ENCODE results near the gene AAK1.
"Not testable (repeated sequence)": the region's sequence is repeated elsewhere in the genome, so short reads cannot be mapped to it uniquely, and the experiment has no call there.

Gene AAK1

DNA sequence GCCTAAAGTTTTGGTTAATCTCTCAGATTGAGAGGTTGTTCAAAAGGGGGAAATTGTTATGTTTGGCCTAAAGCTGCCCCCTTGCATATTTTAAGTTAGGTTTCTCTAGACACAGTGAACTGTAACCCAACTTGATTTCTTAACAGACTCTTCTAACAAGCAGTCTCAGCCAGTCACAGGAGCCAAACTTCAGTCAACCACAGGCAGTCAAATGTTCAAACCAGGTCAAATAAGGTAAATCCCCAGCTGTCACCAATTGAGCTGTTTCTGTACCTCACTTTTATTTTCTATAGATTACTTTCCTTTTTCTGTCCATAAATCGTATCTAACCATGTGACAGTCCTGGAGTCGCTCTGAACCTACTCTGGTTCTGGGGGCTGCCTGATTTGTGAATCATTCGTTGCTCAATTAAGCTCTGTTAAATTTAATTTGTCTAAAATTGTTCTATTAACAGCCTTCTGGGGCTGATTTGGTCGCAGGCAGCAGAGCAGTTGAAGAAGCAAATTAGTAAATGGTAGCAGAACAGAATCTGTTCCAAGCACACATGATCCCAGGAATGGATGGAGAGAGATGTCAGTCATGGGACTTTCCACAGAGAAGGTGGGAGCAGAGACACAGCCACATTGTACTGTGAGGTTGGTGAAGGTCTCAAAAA is 189.9 kb downstream of the AAK1 start:
- no peaks in the 10 kb centered on the region for H3K36me3 Mint-ChIP-seq (ENCODE audit: low read depth)
- no peak overlapping the region for H3K4me3 Mint-ChIP-seq
- peak; percentile 30 for DNase-seq (ENCODE audit: low spot score)
- H3K9me3 Mint-ChIP-seq, result no peaks in the 10 kb centered on the region
- no peaks in the 10 kb centered on the region for H3K27me3 Mint-ChIP-seq (ENCODE audit: low read depth)
- no peak overlapping the region for H3K27ac Mint-ChIP-seq
- peaks cover 12% of the 10 kb centered on the region for H3K4me1 Mint-ChIP-seq (ENCODE audit: low read depth)

DNA sequence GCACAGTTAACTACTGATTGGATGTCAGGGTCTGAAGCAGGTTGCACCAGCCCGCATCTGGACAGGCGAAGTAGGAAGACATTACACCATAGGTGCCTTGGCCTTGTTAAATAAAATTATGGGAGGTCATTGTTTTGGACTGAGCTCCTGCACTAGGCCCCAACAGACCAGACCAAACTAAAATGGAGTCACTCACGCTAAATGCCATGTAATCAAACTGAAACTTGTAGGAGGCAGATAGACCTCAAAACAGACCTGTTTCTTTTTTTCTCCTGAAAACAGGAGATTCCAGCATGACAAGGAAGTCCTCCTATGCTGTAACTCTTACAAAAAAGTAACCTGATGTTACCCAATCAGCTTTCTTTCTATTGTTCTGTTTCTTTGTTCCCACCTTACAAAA is 190.9 kb downstream of the AAK1 start:
- Mint-ChIP-seq H3K4me3 (no peak overlapping the region), H3K9me3 (no peaks in the 10 kb centered on the region), H3K36me3 (ENCODE audit: low read depth) (no peaks in the 10 kb centered on the region), H3K27ac (no peak overlapping the region), H3K4me1 (ENCODE audit: low read depth) (peaks cover 12% of the 10 kb centered on the region), H3K27me3 (ENCODE audit: low read depth) (no peaks in the 10 kb centered on the region)
- DNase-seq (ENCODE audit: low spot score), result no peak

DNA sequence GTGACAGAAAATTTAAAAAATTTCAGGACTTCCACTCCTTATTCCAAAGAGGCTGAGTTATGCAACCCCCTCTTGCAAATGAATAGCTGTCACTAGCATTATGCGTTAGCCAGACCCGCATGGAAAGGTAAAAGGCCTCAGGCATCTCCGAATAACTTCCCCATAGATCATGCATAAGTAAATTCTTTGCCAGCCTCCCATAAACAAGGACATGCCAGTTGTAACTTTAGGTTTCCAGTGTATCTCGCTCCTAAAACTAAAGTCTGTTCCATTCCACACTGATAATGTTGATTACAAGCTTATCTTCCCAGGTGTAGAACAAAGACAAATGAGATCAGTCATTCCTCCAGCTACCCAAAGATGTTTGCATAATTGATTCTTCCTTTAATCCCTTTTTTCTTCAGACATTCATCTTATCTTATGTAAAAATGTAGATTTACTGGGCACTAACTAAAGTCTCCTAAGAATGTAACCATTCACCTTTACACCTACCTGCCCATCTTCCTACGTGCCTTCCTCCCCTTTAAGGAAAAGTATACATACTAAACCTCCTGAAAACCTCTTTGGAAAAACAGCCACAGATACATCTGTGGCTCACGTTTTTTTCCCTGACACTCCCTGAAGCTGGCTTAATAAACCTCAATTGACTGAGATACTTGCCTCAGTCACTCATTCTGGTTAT is 192.7 kb downstream of the AAK1 start:
- DNase-seq (ENCODE audit: low spot score), result no peak
- peaks cover 12% of the 10 kb centered on the region for H3K4me1 Mint-ChIP-seq (ENCODE audit: low read depth)
- H3K36me3 Mint-ChIP-seq (ENCODE audit: low read depth), result no peaks in the 10 kb centered on the region
- H3K4me3 Mint-ChIP-seq, result no peak overlapping the region
- H3K27me3 Mint-ChIP-seq (ENCODE audit: low read depth), result no peaks in the 10 kb centered on the region
- no peak overlapping the region for H3K27ac Mint-ChIP-seq
- H3K9me3 Mint-ChIP-seq, result no peaks in the 10 kb centered on the region

DNA sequence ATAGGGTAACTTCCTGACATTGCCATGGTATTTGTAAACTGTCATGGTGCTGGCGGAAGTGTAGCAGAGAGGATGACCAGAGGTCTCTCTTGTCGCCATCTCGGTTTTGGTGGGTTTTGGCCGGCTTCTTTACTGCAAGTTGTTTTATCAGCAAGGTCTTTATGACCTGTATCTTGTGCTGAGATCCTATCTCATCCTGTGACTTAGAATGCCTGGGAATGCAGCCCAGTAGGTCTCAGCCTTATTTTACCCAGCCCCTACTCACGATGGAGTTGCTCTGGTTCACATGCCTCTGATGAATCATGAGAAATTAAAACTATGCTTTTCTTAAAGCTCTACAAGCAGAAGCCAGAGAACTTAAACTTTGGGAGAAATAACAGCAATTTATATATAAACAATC is 193.6 kb downstream of the AAK1 start:
- Mint-ChIP-seq H3K4me1 (ENCODE audit: low read depth) (peaks cover 12% of the 10 kb centered on the region), H3K9me3 (no peaks in the 10 kb centered on the region), H3K4me3 (no peak overlapping the region), H3K36me3 (ENCODE audit: low read depth) (no peaks in the 10 kb centered on the region), H3K27me3 (ENCODE audit: low read depth) (no peaks in the 10 kb centered on the region), H3K27ac (no peak overlapping the region)
- no peak for DNase-seq (ENCODE audit: low spot score)

DNA sequence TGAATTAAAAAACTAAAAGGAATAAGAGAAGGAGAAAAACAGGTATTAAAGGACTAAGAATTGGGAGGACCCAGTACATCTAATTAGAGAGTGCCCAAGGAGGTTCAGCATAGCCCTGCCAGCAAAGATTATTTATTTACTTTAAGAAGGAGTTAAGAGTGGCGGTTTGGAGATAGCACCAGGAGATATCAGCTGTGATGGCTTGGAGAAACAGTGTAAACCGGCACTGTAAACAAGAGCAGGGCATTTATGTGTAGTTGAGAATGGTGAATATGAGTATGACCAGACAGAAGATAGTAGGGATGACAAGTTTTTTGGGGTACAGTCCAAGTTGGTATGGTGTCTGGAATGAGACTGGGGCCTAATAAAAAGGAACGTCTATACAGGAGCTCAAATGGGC is 199.9 kb downstream of the AAK1 start:
- not testable (repeated sequence) for H3K27ac Mint-ChIP-seq; H3K9me3 Mint-ChIP-seq; H3K4me1 Mint-ChIP-seq (ENCODE audit: low read depth); H3K4me3 Mint-ChIP-seq; DNase-seq (ENCODE audit: low spot score); H3K27me3 Mint-ChIP-seq (ENCODE audit: low read depth); H3K36me3 Mint-ChIP-seq (ENCODE audit: low read depth)

DNA sequence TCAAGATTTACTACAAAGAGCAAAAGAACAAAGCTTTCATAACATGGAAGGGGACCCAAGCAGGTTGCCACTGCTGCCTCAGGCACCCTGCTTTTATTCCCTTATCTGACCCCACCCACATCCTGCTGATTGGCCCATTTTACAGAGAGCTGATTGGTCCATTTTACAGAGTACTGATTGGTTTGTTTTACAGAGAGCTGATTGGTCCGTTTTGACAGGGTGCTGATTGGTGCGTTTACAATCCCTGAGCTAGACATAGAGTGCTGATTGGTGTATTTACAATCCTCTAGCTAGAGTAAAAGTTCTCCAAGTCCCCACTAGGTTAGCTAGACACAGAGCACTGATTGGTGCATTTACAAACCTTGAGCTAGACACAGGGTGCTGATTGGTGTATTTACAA is 204.0 kb downstream of the AAK1 start:
- peaks cover 20% of the 10 kb centered on the region for H3K4me1 Mint-ChIP-seq (ENCODE audit: low read depth)
- H3K27me3 Mint-ChIP-seq (ENCODE audit: low read depth); DNase-seq (ENCODE audit: low spot score); H3K36me3 Mint-ChIP-seq (ENCODE audit: low read depth); H3K4me3 Mint-ChIP-seq; H3K9me3 Mint-ChIP-seq: not testable (repeated sequence)
- H3K27ac Mint-ChIP-seq, result peak overlapping the region; percentile 27

DNA sequence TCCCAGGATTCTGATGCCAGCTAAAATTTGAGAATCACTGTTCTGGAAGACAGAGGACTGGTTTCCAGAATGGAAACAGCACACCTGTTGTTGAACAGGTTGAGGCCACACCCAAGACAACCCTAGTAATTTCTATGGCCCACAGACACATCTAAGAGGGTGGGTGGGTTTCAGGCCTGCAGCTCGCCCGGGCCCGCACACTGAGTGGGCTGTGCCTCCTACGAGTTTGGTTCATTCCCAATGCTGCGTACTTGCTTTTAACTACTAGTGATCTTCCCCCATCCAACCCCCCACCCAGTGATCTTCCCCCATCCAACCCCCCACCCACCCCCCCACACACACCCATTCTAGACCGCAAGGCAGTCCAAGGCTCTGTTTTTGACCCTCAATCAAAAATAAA is 205.0 kb downstream of the AAK1 start:
- DNase-seq (ENCODE audit: low spot score), result no peak
- Mint-ChIP-seq H3K4me1 (ENCODE audit: low read depth) (peaks cover 21% of the 10 kb centered on the region), H3K27ac (peak overlapping the region; percentile 96), H3K27me3 (ENCODE audit: low read depth) (no peaks in the 10 kb centered on the region), H3K4me3 (peak overlapping the region; percentile 27), H3K36me3 (ENCODE audit: low read depth) (peaks cover 9% of the 10 kb centered on the region), H3K9me3 (peaks cover 8% of the 10 kb centered on the region)

DNA sequence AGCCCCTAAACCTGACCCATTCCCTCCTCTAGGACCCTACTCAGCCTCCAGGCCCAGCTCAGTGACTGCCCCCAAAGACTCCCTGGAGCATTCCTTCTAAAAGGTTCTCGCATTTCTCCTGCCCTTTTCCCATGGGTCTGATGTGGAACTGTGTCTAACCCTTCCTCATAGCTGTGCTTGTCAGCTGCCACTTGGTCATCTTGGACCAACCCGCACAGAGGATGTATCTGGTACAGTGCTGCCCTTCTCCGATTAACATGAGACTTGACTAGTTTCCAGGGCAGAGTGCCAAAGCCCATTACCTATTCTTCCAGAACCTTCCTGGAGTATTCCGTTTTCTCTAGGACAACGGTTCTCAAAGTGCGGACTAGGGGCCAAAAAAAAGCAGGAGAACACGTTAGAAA is 205.8 kb downstream of the AAK1 start:
- Mint-ChIP-seq H3K36me3 (ENCODE audit: low read depth) (peaks cover 9% of the 10 kb centered on the region), H3K9me3 (peaks cover 8% of the 10 kb centered on the region), H3K27me3 (ENCODE audit: low read depth) (no peaks in the 10 kb centered on the region), H3K4me3 (peak overlapping the region; percentile 91), H3K4me1 (ENCODE audit: low read depth) (peaks cover 21% of the 10 kb centered on the region), H3K27ac (peak overlapping the region; percentile 96)
- DNase-seq (ENCODE audit: low spot score), result no peak

DNA sequence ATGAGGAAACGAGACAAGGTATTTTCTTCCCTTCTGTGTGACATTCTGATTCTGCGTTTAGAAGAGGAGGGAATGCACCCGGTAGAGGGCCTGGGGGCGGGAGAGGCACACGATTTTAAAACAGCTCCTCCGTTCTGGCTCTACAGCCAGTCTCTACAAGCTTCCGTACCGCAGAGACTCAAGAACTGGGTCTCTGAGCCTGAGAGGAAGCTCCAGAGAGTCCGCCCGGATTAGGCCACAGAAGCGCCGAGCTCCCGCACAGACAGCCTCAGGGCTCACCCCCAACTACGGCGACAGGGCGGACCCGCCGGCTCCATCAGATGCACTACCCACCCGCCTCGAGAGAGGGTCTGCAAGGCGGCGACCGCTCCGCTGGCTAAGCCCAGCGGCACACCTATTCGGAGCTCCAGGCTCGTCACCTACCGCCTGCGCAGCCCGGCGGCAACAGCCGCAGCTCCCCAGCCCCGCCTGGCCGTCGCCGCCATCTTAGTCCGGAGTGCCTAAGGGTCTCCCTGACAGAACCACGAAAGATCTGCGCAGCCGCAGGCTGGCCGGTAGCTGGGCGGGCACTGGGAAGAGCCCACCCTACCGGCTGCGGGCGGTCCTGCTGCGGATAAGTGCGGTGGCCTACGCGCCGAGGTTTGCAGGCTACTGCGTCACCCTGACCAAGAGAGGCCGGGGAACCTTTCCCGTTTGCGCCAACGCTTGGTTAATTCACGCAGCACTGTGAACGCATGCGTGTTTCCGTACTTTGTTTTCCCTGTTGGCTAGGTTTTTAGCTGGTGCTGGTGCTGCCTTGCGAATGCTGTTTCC is 206.4 kb downstream of the AAK1 start, which contains the start of gene NFU1:
Gene NFU1, minus strand, starts transcription at position 498 of the 813 bp plus-strand sequence. Its CDS starts 13 bp downstream, at position 485.
- no peaks in the 10 kb centered on the region for H3K27me3 Mint-ChIP-seq (ENCODE audit: low read depth)
- H3K4me1 Mint-ChIP-seq (ENCODE audit: low read depth), result peaks cover 21% of the 10 kb centered on the region
- H3K9me3 Mint-ChIP-seq, result peaks cover 8% of the 10 kb centered on the region
- peaks cover 9% of the 10 kb centered on the region for H3K36me3 Mint-ChIP-seq (ENCODE audit: low read depth)
- H3K27ac Mint-ChIP-seq, result peak within 1 kb of the TSS; percentile 96
- peak within 1 kb of the TSS; percentile 91 for H3K4me3 Mint-ChIP-seq
- DNase-seq (ENCODE audit: low spot score), result peak; percentile 94

DNA sequence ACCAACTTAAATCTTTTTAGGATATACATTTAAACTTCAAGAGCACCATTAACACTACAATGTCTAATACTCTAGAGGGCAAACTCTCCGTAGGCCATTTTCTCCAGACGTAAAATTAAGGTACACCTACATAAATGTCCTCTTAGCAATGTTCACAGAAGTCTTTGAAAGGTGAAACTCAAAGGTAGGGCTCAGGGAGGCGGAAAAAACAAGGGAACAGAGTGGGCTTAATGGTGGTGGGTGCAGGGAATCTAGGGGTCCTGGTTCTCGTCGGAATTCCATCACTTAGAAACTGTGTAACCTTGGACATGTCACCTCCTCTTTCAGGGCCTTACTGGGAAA is 207.0 kb downstream of the AAK1 start:
- peaks cover 12% of the 10 kb centered on the region for H3K36me3 Mint-ChIP-seq (ENCODE audit: low read depth)
- H3K27me3 Mint-ChIP-seq (ENCODE audit: low read depth), result no peaks in the 10 kb centered on the region
- peak overlapping the region; percentile 96 for H3K27ac Mint-ChIP-seq
- H3K9me3 Mint-ChIP-seq, result peaks cover 8% of the 10 kb centered on the region
- no peak for DNase-seq (ENCODE audit: low spot score)
- H3K4me1 Mint-ChIP-seq (ENCODE audit: low read depth), result peaks cover 21% of the 10 kb centered on the region
- H3K4me3 Mint-ChIP-seq, result peak overlapping the region; percentile 91

DNA sequence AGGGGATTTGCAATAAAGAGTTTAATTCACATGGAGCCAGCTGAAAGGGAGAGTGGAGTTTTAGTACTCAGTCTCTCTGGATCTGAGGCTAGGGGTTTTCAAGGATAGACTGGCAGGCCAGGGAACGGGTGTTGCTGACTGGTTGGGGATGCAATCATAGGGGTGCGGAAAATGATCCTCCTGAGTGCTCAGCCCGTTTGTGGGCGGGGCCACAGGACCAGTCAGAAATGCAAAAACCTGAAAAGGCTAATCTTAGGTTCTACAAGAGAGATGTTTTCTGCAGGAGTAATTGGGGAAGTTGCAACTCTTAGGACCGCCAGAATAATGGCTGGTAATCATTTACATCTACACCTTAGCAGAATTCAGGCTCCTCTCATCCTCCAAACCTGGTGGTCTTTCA is 208.8 kb downstream of the AAK1 start:
- Mint-ChIP-seq H3K4me1 (ENCODE audit: low read depth) (peaks cover 21% of the 10 kb centered on the region), H3K36me3 (ENCODE audit: low read depth) (peaks cover 12% of the 10 kb centered on the region), H3K9me3 (peaks cover 8% of the 10 kb centered on the region), H3K4me3 (no peak overlapping the region), H3K27me3 (ENCODE audit: low read depth) (no peaks in the 10 kb centered on the region), H3K27ac (no peak overlapping the region)
- DNase-seq (ENCODE audit: low spot score), result no peak

DNA sequence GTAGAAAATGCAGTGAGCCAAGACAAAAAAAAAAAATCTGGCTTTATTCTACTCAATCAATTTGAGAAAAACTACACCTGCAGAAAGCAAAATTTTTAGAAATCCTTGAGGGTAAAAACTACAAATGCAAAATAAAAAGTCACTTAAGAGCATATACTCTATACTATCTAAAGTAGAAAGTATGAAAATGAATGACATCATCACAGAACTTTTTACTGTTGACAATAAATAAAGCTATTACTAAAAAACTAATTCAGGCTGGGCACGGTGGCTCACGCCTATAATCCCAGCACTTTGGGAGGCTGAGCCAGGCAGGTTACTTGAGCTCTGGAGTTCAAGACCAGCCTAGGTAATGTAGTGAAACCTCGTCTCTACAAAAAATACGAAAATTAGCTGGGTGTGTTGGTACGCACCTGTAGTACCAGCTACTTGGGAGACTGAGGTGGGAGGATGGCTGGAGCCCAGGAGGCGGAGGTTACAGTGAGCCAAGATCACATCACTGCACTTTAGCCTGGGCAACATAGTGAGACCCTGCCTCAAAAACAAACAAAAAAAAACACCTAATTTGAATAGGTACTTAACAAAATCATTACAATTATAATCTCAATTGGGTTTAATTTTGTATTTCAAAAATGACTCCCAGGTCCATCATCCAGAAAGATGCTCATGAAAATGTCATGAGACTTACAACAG is 213.9 kb downstream of the AAK1 start:
- Mint-ChIP-seq H3K4me1 (ENCODE audit: low read depth) (peaks cover 2% of the 10 kb centered on the region), H3K27ac (no peak overlapping the region), H3K4me3 (no peak overlapping the region), H3K27me3 (ENCODE audit: low read depth) (no peaks in the 10 kb centered on the region), H3K36me3 (ENCODE audit: low read depth) (peaks cover 14% of the 10 kb centered on the region), H3K9me3 (no peaks in the 10 kb centered on the region)
- DNase-seq (ENCODE audit: low spot score), result no peak

DNA sequence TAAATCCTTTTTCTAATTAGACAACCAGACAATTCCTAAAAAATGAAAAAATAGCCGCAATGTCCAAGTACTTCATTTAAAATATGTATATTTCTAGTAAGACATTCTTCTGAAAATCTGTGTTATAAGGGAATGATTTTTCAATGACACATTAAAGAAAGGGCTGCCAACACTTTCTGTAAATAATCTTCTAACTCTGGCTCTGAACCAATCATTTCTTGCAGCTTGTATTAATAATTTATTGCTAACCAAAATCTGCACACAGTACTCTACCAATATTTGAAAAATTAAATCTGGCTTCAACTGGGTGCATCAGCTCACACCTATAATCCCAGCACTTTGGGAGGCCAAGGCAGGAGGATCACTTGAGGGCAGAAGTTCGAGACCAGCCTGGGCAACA is 214.6 kb downstream of the AAK1 start:
- no peak for DNase-seq (ENCODE audit: low spot score)
- H3K27me3 Mint-ChIP-seq (ENCODE audit: low read depth), result no peaks in the 10 kb centered on the region
- no peak overlapping the region for H3K27ac Mint-ChIP-seq
- no peaks in the 10 kb centered on the region for H3K4me1 Mint-ChIP-seq (ENCODE audit: low read depth)
- H3K36me3 Mint-ChIP-seq (ENCODE audit: low read depth), result peaks cover 14% of the 10 kb centered on the region
- H3K4me3 Mint-ChIP-seq, result no peak overlapping the region
- no peaks in the 10 kb centered on the region for H3K9me3 Mint-ChIP-seq

DNA sequence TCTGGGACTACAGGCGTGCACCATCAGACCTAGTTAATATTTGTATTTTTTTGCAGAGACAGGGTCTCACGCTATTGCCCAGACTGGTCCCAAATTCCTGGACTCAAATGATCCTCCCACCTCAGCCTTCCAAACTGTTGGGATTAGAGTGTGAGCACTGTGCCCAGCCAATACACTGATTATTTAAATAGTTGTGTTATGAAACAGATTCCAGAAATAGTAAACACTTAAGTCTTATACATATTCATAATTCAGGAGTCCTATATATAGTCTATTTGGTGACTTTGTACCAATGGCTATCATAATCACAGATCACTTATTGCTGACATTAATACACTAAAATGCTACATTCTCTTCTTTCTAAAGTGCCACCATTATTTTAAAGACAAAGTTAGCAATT is 219.1 kb downstream of the AAK1 start:
- Mint-ChIP-seq H3K4me3 (no peak overlapping the region), H3K4me1 (ENCODE audit: low read depth) (peaks cover 7% of the 10 kb centered on the region), H3K27me3 (ENCODE audit: low read depth) (no peaks in the 10 kb centered on the region), H3K9me3 (no peaks in the 10 kb centered on the region), H3K36me3 (ENCODE audit: low read depth) (peaks cover 21% of the 10 kb centered on the region), H3K27ac (no peak overlapping the region)
- DNase-seq (ENCODE audit: low spot score), result no peak

All from T-helper 2 cell treated with Interferon-gamma antibody and Interleukin-4, amounts not matched to agents 5 μg/mL and 100 μg/mL, for 36 hours (primary cell).